Stimulated activated CD4-positive, alpha-beta T cell treated with anti-CD3 and anti-CD28 coated beads, Interleukin-1b, Interleukin-23, amount 100 ng/mL, for 24 hours (primary cell): ENCODE measurements around the gene EIF5.
A peak's percentile ranks its signal among the peaks of the same experiment; 100 is the strongest.

Source experiments
- DNase-seq, 4 experiments: peaks; one replicate each; pipeline ENCODE4 v3.0.0-alpha.2; 2020; ENCODE audit warnings: low read depth in 4 of 4, low spot score in 1 of 4

Gene EIF5

GRCh38 chr14:103333754-103334643 lies at the start of gene EIF5:
EIF5 (plus strand) TSS chr14:103334237; CDS start chr14:103335861, 1,624 bp downstream.
- DNase-seq, result peak; percentile 96 to 98 (median 98)

DNA sequence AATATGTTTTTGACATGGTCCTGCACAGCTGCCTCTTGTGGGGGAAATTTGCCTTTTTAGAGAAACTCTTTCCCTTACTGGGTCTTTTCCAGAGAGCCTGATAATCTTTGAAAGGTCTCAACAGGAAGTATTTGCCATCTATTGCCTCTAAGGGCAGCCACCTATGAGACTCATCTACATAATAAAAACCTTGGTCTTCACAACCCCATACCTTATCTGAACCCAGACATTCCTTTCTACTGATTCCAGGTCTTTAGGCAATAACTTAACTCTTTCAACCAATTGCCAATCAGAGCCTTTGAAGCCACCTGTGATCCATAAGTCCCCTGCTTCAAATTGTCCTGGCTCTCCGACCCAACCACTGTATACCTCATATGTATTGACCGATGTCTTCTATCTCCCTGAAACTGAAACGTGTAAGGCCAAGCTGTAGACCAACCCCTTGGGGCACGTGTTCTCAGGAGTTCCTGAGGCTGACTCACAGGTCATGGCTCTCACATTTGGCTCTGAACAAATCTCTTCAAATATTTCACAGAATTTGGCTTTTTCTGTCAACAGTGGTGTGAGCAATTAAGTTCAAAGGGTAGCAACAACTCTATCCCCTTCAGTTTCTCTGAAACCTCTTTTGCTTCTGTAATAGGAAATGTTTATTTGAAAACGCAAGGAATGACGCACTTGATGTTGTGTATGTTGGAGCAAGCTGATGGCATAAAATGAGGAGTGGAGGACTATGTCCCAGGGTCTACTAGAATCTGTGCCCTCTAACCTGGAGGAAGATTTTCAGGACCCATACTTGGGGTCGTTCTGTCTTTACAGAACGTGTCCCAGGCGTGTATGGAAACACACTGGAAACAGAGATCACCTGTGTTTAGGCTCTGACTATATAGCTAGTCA lies 49.2 kb upstream of the EIF5 start:
- DNase-seq, result no peak

DNA sequence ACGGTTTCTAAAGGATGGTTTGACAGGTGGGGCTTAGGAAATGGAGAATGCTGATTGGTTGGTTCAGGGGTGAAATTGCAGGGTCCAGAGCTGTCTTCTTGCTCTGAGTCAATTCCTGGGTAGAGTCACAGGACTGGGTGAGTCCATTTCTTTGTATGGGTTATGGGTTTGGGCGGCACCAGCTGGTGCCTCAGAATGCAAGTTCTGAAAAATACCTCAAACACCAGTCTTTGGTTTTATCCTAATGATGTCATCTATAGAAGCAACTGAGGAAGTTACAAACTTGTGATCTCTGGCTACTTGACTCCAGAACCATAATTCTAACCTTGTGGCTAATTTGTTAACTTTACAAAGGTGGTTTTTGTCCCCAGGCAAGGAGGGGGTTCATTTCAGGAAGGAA lies 47.6 kb upstream of the EIF5 start:
- no peak for DNase-seq

GRCh38 chr14:103286968-103287850 lies 46.8 kb upstream of the EIF5 start:
- no peak for DNase-seq

GRCh38 chr14:103288076-103288766 lies 45.8 kb upstream of the EIF5 start:
- no peak for DNase-seq

GRCh38 chr14:103290056-103290455 lies 44.0 kb upstream of the EIF5 start:
- DNase-seq, result no peak

- no peak for DNase-seq
These were observed 43.5 kb upstream of the EIF5 start for GRCh38 chr14:103290494-103290893.

GRCh38 chr14:103290961-103291360 lies 43.1 kb upstream of the EIF5 start:
- DNase-seq, result no peak

DNA sequence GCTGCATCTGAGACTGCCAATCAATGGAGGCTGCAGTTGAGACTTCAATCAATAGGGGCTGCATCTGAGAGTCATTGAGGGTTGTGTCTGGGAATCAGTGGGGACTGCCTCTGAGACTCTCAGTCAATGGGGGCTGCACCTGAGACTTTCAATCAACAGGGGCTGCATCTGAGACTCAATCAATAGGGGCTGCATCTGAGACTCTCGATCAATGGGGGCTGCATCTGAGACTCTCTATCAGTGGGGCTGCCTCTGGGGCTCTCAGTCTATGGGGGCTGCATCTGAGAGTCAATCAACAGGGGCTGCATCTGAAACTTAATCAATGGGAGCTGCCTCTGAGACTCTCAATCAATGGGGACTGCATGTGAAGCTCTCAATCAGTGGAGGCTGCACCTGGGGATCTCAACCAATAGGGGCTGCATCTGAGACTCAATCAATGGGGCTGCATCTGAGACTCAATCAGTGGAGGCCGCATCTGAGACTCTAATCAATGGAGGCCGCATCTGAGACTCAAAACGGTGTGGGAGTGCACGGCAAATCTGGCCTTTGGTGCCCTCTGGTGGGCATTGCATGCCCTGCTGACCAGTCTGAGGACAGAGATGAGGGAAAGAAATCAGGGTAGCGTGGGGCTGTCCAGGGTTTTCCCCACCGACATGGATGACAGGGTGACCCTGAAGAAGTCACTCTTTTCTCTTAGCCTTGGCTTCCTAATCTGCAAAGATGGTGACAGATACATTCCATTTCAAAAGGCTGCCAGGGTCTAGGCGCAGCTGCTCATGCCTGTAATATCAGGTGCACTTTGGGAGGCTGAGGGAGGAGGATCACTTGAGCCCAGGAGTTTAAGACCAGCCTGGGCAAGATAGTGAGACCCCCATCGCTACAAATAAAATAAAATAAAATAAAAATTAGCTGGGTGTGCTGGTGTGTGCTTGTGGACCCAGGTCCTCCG lies 41.3 kb upstream of the EIF5 start:
- peak; percentile 42 to 69 (median 62) for DNase-seq

- DNase-seq, result no peak
These were observed 40.6 kb upstream of the EIF5 start for GRCh38 chr14:103293465-103293864.

GRCh38 chr14:103294091-103294490 lies 39.9 kb upstream of the EIF5 start:
- DNase-seq, result no peak

- no peak for DNase-seq
These were observed 38.0 kb upstream of the EIF5 start for GRCh38 chr14:103296007-103296406.

DNA sequence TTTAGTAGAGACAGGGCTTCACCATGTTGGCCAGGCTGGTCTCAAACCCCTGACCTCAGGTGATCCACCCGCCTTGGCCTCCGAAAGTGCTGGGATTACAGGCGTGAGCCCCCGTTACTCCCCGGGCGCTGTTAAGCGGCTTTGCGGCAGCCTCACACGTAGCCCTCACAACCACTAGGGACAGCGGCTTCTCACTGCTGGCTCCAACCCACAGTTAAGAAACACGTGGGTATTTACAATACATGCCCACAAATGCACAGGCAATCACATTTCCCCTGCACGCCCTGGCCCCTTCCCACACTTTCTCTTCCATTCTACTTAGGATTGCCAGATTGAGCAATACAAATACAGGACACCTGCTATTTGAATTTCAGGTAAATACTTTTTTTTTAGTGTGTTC lies 37.0 kb upstream of the EIF5 start:
- DNase-seq, result no peak

- no peak for DNase-seq
These were observed 35.4 kb upstream of the EIF5 start for GRCh38 chr14:103298620-103299019.

DNA sequence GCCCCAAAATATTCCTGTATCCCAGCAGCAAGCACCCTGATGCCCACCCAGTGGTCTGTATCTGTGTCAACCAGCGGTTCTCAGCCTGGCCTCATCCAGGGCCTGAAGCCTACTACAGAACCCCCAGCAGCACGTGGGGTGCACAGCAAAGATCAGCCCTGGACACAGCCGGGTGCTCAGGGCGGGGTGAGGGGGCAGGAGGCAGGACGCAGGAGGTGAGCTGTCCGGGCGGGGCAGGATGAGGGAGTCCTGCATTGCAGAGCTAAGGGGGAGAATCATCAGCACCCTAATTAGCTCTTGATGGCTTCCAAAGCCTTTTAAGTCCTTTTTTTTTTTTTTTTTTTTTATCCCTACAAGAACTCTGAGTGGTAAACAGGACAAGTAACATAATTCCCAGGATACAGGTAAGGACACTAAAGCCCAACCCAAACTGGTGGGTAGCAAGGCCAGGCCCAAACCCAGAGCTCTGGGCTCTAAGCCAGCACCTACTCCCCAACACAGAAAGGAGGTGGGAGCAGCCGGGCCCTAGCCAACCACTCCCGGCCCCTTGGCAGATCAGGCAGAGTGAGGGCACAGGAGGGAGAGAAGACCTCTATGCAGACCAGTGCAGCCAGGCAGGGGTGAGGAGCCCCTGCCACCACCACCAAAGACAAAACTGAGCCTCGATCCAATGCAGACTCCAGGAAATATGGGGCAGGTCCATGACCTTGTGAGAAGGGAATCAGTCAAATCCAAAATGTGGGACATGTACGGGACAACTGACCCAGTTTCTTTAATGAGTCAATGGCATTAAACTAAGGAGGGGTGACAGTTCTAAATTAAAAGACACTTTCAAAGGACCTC lies 32.3 kb upstream of the EIF5 start:
- DNase-seq, result no peak

DNA sequence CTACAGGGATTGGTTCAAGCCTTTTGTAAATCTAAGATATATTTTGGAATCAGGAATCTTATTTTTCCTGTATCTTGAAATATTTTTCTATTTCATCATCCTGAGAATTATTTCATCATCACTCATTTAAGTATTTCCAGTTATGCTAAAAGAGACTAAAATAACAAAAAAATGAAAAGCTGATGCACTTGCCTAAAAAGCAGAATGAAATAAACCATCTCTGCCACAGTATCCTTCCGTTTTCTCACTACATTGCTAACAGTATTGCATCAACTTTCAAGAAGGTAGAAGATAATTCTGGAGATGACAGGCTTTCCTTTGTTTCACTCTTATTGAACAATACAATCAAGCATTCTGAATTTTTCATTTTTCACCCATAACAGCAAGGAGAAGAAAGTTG lies 31.1 kb upstream of the EIF5 start:
- no peak for DNase-seq

- DNase-seq, result no peak
These were observed 29.3 kb upstream of the EIF5 start for GRCh38 chr14:103304706-103305105.
